ENCODE results near the gene AGAP3.

The AGAP3 gene

GRCh38 chr7:151107882-151108281 lies 21.6 kb downstream of the AGAP3 start:
- ChIA-PET POLR2A (no interaction called here), CTCF (interaction anchor here (1.1 to 11.3 kb wide), 9 partner anchors 9 to 210 kb away, joined by 3 to 149 read pairs (median 6); partner anchors contain the start of genes ABCB8 and AGAP3)
- DNase-seq (ENCODE audit: extremely low spot score): no peak
- no peak for TF ChIP-seq CTCF (IDR thresholded peaks at IDR 0.05; ENCODE audit: control extremely low read depth, extremely low read depth, low read depth, missing control alignments)

GRCh38 chr7:151109094-151110048 lies 23.1 kb downstream of the AGAP3 start:
- DNase-seq (ENCODE audit: extremely low spot score): no peak
- ChIA-PET CTCF (interaction anchor here (0.8 to 11.3 kb wide), 12 partner anchors 8 to 211 kb away, joined by 3 to 149 read pairs (median 10); partner anchors contain the start of genes ABCB8 and AGAP3), POLR2A (interaction anchor here (0.6 kb wide), 1 partner anchor 467 kb away, joined by 5 read pairs; no protein-coding TSS in a partner anchor)
- no peak for TF ChIP-seq CTCF (IDR thresholded peaks at IDR 0.05; ENCODE audit: control extremely low read depth, extremely low read depth, low read depth, missing control alignments)

- no peak for DNase-seq (ENCODE audit: extremely low spot score)
- POLR2A ChIA-PET: no interaction called here
- TF ChIP-seq CTCF (IDR thresholded peaks at IDR 0.05; ENCODE audit: control extremely low read depth, extremely low read depth, low read depth, missing control alignments): no peak
- CTCF ChIA-PET: interaction anchor here (0.7 to 11.3 kb wide), 31 partner anchors 8 to 147 kb away, joined by 3 to 149 read pairs (median 4); partner anchors contain the start of genes ABCB8, AGAP3, FASTK and TMUB1
Observed at GRCh38 chr7:151110236-151110940, 24.1 kb downstream of the AGAP3 start.

GRCh38 chr7:151110941-151111645 lies 24.8 kb downstream of the AGAP3 start:
- DNase-seq (ENCODE audit: extremely low spot score): peak; percentile 92
- peak; percentile 94 for TF ChIP-seq CTCF (IDR thresholded peaks at IDR 0.05; ENCODE audit: control extremely low read depth, extremely low read depth, low read depth, missing control alignments)
- POLR2A ChIA-PET: interaction anchor here (0.6 kb wide), 1 partner anchor 1099 kb away, joined by 3 read pairs; no protein-coding TSS in a partner anchor
- CTCF ChIA-PET: interaction anchor here (0.7 to 11.3 kb wide), 33 partner anchors 9 to 186 kb away, joined by 3 to 149 read pairs (median 4); partner anchors contain the start of genes ABCB8, AGAP3, FASTK and TMUB1

- ChIA-PET CTCF (interaction anchor here (1.2 to 11.3 kb wide), 4 partner anchors 10 to 150 kb away, joined by 4 to 149 read pairs (median 40); partner anchors contain the start of gene AGAP3), POLR2A (no interaction called here)
- no peak for TF ChIP-seq CTCF (IDR thresholded peaks at IDR 0.05; ENCODE audit: control extremely low read depth, extremely low read depth, low read depth, missing control alignments)
- DNase-seq (ENCODE audit: extremely low spot score): no peak
Observed at GRCh38 chr7:151113344-151114150, 27.3 kb downstream of the AGAP3 start.

Measured in GM10248 (cell line).